ENCODE measurements around the gene NTM.
"Not testable (repeated sequence)": the region's sequence is repeated elsewhere in the genome, so short reads cannot be mapped to it uniquely, and the experiment has no call there.

NTM gene

GRCh38 chr11:131894615-131895544, 524.5 kb downstream of the NTM start:
- no peak for DNase-seq (ENCODE audit: low spot score)

- DNase-seq (ENCODE audit: low spot score): no peak
Measured at GRCh38 chr11:131895865-131896264, 525.5 kb downstream of the NTM start.

- no peak for DNase-seq (ENCODE audit: low spot score)
Measured at GRCh38 chr11:131896978-131897615, 526.7 kb downstream of the NTM start.

- no peak for DNase-seq (ENCODE audit: low spot score)
Measured at GRCh38 chr11:131897956-131898355, 527.5 kb downstream of the NTM start.

GRCh38 chr11:131898949-131899348, 528.5 kb downstream of the NTM start:
- DNase-seq (ENCODE audit: low spot score): no peak

- no peak for DNase-seq (ENCODE audit: low spot score)
Measured at GRCh38 chr11:131899950-131900580, 529.6 kb downstream of the NTM start.

- no peak for DNase-seq (ENCODE audit: low spot score)
Measured at GRCh38 chr11:131902421-131902820, 532.0 kb downstream of the NTM start.

GRCh38 chr11:131903074-131903473, 532.7 kb downstream of the NTM start:
- no peak for DNase-seq (ENCODE audit: low spot score)

- DNase-seq (ENCODE audit: low spot score): no peak
Measured at GRCh38 chr11:131904756-131905155, 534.3 kb downstream of the NTM start.

GRCh38 chr11:131906963-131907362, 536.5 kb downstream of the NTM start:
- no peak for DNase-seq (ENCODE audit: low spot score)

GRCh38 chr11:131907371-131907770, 537.0 kb downstream of the NTM start:
- DNase-seq (ENCODE audit: low spot score): no peak

- no peak for DNase-seq (ENCODE audit: low spot score)
Measured at GRCh38 chr11:131908316-131908715, 537.9 kb downstream of the NTM start.

- DNase-seq (ENCODE audit: low spot score): no peak
Measured at GRCh38 chr11:131909426-131910177, 539.2 kb downstream of the NTM start.

- DNase-seq (ENCODE audit: low spot score): no peak
Measured at GRCh38 chr11:131910178-131910522, 539.7 kb downstream of the NTM start.

GRCh38 chr11:131910523-131911387, 540.3 kb downstream of the NTM start:
- no peak for DNase-seq (ENCODE audit: low spot score)

- not testable (repeated sequence) for DNase-seq (ENCODE audit: low spot score)
Measured at GRCh38 chr11:131911388-131912032, 541.1 kb downstream of the NTM start.

- DNase-seq (ENCODE audit: low spot score): no peak
Measured at GRCh38 chr11:131912134-131912533, 541.7 kb downstream of the NTM start.

- DNase-seq (ENCODE audit: low spot score): no peak
Measured at GRCh38 chr11:131913267-131913666, 542.9 kb downstream of the NTM start.

- no peak for DNase-seq (ENCODE audit: low spot score)
Measured at GRCh38 chr11:131914361-131914774, 544.0 kb downstream of the NTM start.

- no peak for DNase-seq (ENCODE audit: low spot score)
Measured at GRCh38 chr11:131916638-131917037, 546.2 kb downstream of the NTM start.

Data from activated CD4-positive, alpha-beta T cell treated with anti-CD3 and anti-CD28 coated beads, Interleukin-2, Interleukin-4, amounts not matched to agents 100 ng/mL and 50 ng/mL, durations not matched to agents 16 hours and 8 hours (primary cell).